Retina (tissue), 1 donor: Measurements from ENCODE around the gene RIPK4.

Experiments used
- DNase-seq: peaks from one replicate; pipeline ENCODE4 v3.0.0-alpha.2; 2016

RIPK4 gene

GRCh38 chr21:41766883-41767605, at the start of gene RIPK4:
TSS of gene RIPK4 (minus strand) at chr21:41767052. CDS start at chr21:41767041, 11 bp downstream.
- no peak for DNase-seq

- no peak for DNase-seq
Measured at GRCh38 chr21:41815652-41816582, 49.1 kb upstream of the RIPK4 start.

- no peak for DNase-seq
Measured at GRCh38 chr21:41813226-41813625, 46.4 kb upstream of the RIPK4 start.

- no peak for DNase-seq
Measured at GRCh38 chr21:41812679-41813078, 45.8 kb upstream of the RIPK4 start.

GRCh38 chr21:41810597-41810932, 43.7 kb upstream of the RIPK4 start:
- no peak for DNase-seq

- DNase-seq: no peak
Measured at GRCh38 chr21:41809891-41810596, 43.2 kb upstream of the RIPK4 start.

GRCh38 chr21:41808846-41809245, 42.0 kb upstream of the RIPK4 start:
- no peak for DNase-seq

GRCh38 chr21:41808094-41808493, 41.2 kb upstream of the RIPK4 start:
- DNase-seq: no peak

GRCh38 chr21:41806773-41807172, 39.9 kb upstream of the RIPK4 start:
- no peak for DNase-seq

- DNase-seq: no peak
Measured at GRCh38 chr21:41805643-41806042, 38.8 kb upstream of the RIPK4 start.

GRCh38 chr21:41805038-41805437, 38.2 kb upstream of the RIPK4 start:
- DNase-seq: no peak

GRCh38 chr21:41804381-41804780, 37.5 kb upstream of the RIPK4 start:
- DNase-seq: no peak

GRCh38 chr21:41803316-41803715, 36.5 kb upstream of the RIPK4 start:
- no peak for DNase-seq

- DNase-seq: no peak
Measured at GRCh38 chr21:41802684-41803083, 35.8 kb upstream of the RIPK4 start.

- no peak for DNase-seq
Measured at GRCh38 chr21:41802198-41802584, 35.3 kb upstream of the RIPK4 start.

GRCh38 chr21:41801321-41802197, 34.7 kb upstream of the RIPK4 start:
- no peak for DNase-seq

GRCh38 chr21:41800425-41801320, 33.8 kb upstream of the RIPK4 start:
- DNase-seq: no peak

- DNase-seq: no peak
Measured at GRCh38 chr21:41799763-41800162, 32.9 kb upstream of the RIPK4 start.

- no peak for DNase-seq
Measured at GRCh38 chr21:41798326-41798725, 31.5 kb upstream of the RIPK4 start.

GRCh38 chr21:41796476-41797080, 29.7 kb upstream of the RIPK4 start:
- no peak for DNase-seq

GRCh38 chr21:41795726-41796125, 28.9 kb upstream of the RIPK4 start:
- no peak for DNase-seq
